Measurements from ENCODE around the gene TUT1.
"Not testable (repeated sequence)": the region's sequence is repeated elsewhere in the genome, so short reads cannot be mapped to it uniquely, and the experiment has no call there.

Gene TUT1

GRCh38 chr11:62592146-62592815 is 958 bp upstream of the TUT1 start:
- TF ChIP-seq CTCF (conservative IDR thresholded peaks at IDR 0.05; ENCODE audit: low read depth, low read length), result no peak
- H3K4me3 ChIP-seq (ENCODE audit: low read depth, low read length), result peak overlapping the region; percentile 66
- no peak for DNase-seq (ENCODE audit: low read depth)

GRCh38 chr11:62588966-62589637 is 2.2 kb downstream of the TUT1 start:
- TF ChIP-seq CTCF (conservative IDR thresholded peaks at IDR 0.05; ENCODE audit: low read depth, low read length), result peak; percentile 59
- peak; percentile 55 for DNase-seq (ENCODE audit: low read depth)
- H3K4me3 ChIP-seq (ENCODE audit: low read depth, low read length), result no peak overlapping the region

DNA sequence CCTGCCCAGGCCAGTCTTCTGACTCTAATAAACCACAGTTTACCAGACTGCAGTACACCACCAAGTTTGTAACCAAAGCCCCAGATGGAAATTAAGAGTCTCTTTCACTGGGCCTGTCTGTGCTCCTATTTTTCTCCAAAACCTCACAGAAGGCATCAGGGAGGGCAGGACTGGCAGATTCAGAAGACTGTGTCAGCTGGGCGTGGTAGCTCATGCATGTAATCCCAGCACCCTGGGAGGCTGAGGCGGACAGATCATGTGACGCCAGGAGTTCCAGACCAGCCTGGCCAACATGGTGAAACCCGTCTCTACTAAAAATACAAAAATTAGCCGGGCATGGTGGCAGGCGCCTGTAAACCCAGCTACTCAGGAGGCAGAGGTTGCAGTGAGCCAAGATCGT is 6.0 kb downstream of the TUT1 start:
- H3K4me3 ChIP-seq (ENCODE audit: low read depth, low read length); DNase-seq (ENCODE audit: low read depth): not testable (repeated sequence)

- not testable (repeated sequence) for DNase-seq (ENCODE audit: low read depth); H3K4me3 ChIP-seq (ENCODE audit: low read depth, low read length)
Observed at GRCh38 chr11:62581735-62582134, 9.6 kb downstream of the TUT1 start.

- H3K4me3 ChIP-seq (ENCODE audit: low read depth, low read length), result no peak overlapping the region
- no peak for TF ChIP-seq CTCF (conservative IDR thresholded peaks at IDR 0.05; ENCODE audit: low read depth, low read length)
- DNase-seq (ENCODE audit: low read depth), result no peak
Observed at GRCh38 chr11:62580959-62581715, 10.2 kb downstream of the TUT1 start.

- DNase-seq (ENCODE audit: low read depth), result no peak
- H3K4me3 ChIP-seq (ENCODE audit: low read depth, low read length), result no peak overlapping the region
- no peak for TF ChIP-seq CTCF (conservative IDR thresholded peaks at IDR 0.05; ENCODE audit: low read depth, low read length)
Observed at GRCh38 chr11:62579252-62579651, 12.1 kb downstream of the TUT1 start.

GRCh38 chr11:62578541-62578940 is 12.8 kb downstream of the TUT1 start:
- DNase-seq (ENCODE audit: low read depth), result no peak
- no peak overlapping the region for H3K4me3 ChIP-seq (ENCODE audit: low read depth, low read length)
- TF ChIP-seq CTCF (conservative IDR thresholded peaks at IDR 0.05; ENCODE audit: low read depth, low read length), result no peak

Measured in choroid plexus epithelial cell (primary cell).